GM20431 (cell line): Measurements from ENCODE around the gene ANKS1B.
"Not testable (repeated sequence)": the region's sequence is repeated elsewhere in the genome, so short reads cannot be mapped to it uniquely, and the experiment has no call there.

ENCODE experiments used
- in situ Hi-C: fragments of 300-500 bp; cut with MseI, MboI; formaldehyde crosslinking; loops from one replicate; pipeline ENCODE4 v1.15.0; 2020; ENCODE audit warnings: low sequenced_read_pairs; ENCODE audit not compliant: unreplicated experiment

Gene ANKS1B

GRCh38 chr12:98838231-98838647, 1146.5 kb downstream of the ANKS1B start:
- in situ Hi-C loops: no loop called here

- in situ Hi-C loops: not testable (repeated sequence)
Measured at GRCh38 chr12:98837134-98837752, 1147.5 kb downstream of the ANKS1B start.

- in situ Hi-C loops: no loop called here
Measured at GRCh38 chr12:98830657-98831056, 1154.1 kb downstream of the ANKS1B start.

- in situ Hi-C loops: no loop called here
Measured at GRCh38 chr12:98828802-98829600, 1155.7 kb downstream of the ANKS1B start.

GRCh38 chr12:98823012-98823411, 1161.7 kb downstream of the ANKS1B start:
- in situ Hi-C loops: no loop called here

- in situ Hi-C loops: no loop called here
Measured at GRCh38 chr12:98821866-98822265, 1162.9 kb downstream of the ANKS1B start.

GRCh38 chr12:98821232-98821631, 1163.5 kb downstream of the ANKS1B start:
- in situ Hi-C loops: no loop called here

- in situ Hi-C loops: no loop called here
Measured at GRCh38 chr12:98819821-98820404, 1164.8 kb downstream of the ANKS1B start.

GRCh38 chr12:98819071-98819470, 1165.7 kb downstream of the ANKS1B start:
- in situ Hi-C loops: no loop called here

- in situ Hi-C loops: no loop called here
Measured at GRCh38 chr12:98818239-98818638, 1166.5 kb downstream of the ANKS1B start.

- in situ Hi-C loops: no loop called here
Measured at GRCh38 chr12:98817742-98818141, 1167.0 kb downstream of the ANKS1B start.

- in situ Hi-C loops: no loop called here
Measured at GRCh38 chr12:98816720-98817119, 1168.0 kb downstream of the ANKS1B start.

- in situ Hi-C loops: no loop called here
Measured at GRCh38 chr12:98814254-98814653, 1170.5 kb downstream of the ANKS1B start.

- in situ Hi-C loops: no loop called here
Measured at GRCh38 chr12:98812225-98812624, 1172.5 kb downstream of the ANKS1B start.

GRCh38 chr12:98808243-98808875, 1176.4 kb downstream of the ANKS1B start:
- in situ Hi-C loops: no loop called here

- in situ Hi-C loops: no loop called here
Measured at GRCh38 chr12:98807187-98807586, 1177.5 kb downstream of the ANKS1B start.

- in situ Hi-C loops: no loop called here
Measured at GRCh38 chr12:98803468-98804209, 1181.1 kb downstream of the ANKS1B start.

- in situ Hi-C loops: no loop called here
Measured at GRCh38 chr12:98799822-98800221, 1184.9 kb downstream of the ANKS1B start.

GRCh38 chr12:98799146-98799810, 1185.5 kb downstream of the ANKS1B start:
- in situ Hi-C loops: no loop called here

GRCh38 chr12:98797200-98797599, 1187.5 kb downstream of the ANKS1B start:
- in situ Hi-C loops: no loop called here
